GM12872 (cell line): ENCODE results near the gene SLC2A4.

ENCODE experiments used
- CTCF ChIP-seq: IDR thresholded peaks from 3 replicates; pipeline ENCODE4 v1.5.1; 2011; ENCODE audit warnings: low read depth, mild to moderate bottlenecking, low read length, moderate library complexity; ENCODE audit not compliant: insufficient read depth

SLC2A4 gene

DNA sequence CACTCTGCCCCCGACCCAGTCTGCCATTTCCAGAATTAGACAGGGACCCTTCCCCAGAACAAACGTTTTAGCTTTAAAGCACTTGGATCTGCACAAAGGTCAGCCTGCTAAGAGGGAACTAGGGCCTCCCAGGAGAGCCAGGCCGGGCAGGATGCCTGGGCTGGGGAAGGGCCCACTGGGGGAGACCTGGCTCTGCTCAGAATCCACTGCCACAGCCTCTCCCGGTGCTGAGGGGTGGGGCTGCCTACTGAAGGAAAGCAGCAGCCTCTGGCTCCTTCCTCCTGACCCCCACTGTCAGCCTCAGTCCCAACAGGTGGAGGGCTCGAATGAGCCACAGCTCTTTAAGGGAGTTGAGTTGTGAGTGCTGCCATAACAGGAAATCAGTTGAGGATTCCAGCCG, 11.2 kb downstream of the SLC2A4 start:
- TF ChIP-seq CTCF = no peak

- no peak for TF ChIP-seq CTCF
Measured at GRCh38 chr17:7293159-7293558, 11.6 kb downstream of the SLC2A4 start.

DNA sequence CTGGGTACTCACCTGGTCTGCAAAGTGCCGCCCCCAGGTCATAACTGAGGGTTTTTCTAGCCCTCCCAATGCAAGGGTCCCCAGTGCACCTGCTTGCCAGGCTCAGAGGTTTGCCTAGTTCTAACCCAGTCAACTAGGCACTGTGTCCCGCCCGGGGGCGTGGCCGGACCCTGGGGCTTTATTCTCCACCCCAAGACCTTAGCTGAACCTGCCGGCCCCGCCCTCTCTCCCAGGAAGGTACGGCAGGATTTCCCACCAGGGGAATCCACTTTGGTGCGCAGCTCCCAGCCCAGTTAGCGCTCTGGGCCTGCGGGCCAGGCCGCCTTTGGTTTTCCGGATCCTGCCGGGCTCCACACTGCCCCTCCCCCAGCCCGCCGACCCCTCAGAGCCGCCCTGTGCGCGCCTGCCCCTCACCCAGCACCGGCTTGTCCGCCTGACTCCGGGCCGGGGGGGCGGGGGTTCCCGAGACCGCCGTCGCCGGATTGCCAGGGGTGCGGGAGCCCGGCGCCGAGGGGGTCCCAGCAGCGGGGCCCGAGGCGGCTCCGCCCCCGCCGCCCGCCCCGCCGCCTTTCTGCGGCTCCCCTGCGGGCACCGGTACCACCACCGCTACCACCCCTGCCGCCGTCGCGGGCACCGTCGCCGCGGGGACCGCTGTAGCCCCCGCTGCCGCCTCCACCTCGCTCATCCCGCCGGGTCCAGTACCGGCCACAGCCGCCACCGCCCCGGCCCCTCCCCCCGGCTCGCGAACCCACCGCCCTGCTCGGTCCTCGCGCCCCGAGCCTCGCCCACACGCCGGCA, 12.5 kb downstream of the SLC2A4 start:
- no peak for TF ChIP-seq CTCF

GRCh38 chr17:7294614-7295153, 13.2 kb downstream of the SLC2A4 start, which contains the start of gene YBX2:
YBX2 (minus strand) TSS chr17:7294639; CDS start chr17:7294500, 139 bp downstream.
- no peak for TF ChIP-seq CTCF

DNA sequence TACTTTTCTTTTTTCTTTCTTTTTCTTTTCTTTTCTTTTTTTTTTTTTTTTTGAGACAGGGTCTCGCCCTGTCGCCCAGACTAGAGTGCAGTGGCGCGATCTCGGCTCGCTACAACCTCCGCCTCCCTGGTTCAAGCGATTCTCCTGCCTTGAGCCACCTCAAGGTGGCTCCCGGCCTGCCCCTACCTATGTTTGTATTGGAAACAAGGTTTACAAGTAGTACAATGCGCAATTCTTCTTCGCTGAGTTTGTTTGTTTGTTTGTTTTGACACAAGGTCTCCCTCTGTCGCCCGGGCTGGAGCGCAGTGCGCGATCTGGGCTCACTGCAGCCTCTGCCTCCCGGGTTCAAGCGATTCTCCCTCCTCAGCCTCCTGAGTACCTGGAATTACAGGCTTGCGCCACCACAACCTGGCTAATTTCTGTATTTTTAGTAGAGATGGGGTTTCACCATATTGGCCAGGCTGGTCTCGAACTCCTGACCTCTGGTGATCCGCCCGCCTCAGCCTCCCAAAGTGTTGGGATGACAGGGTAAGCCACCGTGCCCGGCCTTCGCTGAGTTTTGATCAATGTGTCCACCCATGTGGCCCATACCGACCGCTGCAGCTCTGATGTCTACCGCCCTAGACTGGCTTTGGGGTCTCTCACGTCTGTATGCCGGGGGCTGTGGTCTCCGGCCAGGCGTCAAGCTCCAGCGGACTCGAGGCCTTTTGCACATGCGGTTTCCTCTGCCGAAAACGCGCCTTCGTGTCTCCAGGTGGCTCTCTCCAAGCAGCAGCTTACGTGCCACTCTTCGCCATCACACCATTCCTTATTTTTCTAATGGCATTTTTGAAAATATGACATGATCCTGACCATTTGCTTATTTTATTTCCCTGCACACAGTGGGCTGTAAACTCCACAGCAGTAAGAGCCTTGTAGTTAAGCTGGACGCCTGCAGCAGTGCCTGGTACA, 14.0 kb downstream of the SLC2A4 start:
- no peak for TF ChIP-seq CTCF

GRCh38 chr17:7296189-7296861, 14.8 kb downstream of the SLC2A4 start:
- peak; percentile 82 for TF ChIP-seq CTCF
